Measurements from ENCODE around the gene GDF15.

GDF15 gene

GRCh38 chr19:18406749-18407148 lies 20.8 kb downstream of the GDF15 start:
- Histone ChIP-seq H3K9me3 (ENCODE audit: insufficient read depth, low read length) (no peaks in the 10 kb centered on the region), H3F3A (ENCODE audit: insufficient read depth) (peaks cover 8% of the 10 kb centered on the region), H3K9ac (ENCODE audit: low read length) (no peak overlapping the region), H3K27ac (ENCODE audit: low read depth, low read length) (no peak overlapping the region), H3K36me3 (ENCODE audit: low read length) (no peaks in the 10 kb centered on the region), H3K27me3 (ENCODE audit: low read length) (no peaks in the 10 kb centered on the region), H3K79me2 (ENCODE audit: insufficient read depth, low read length) (no peaks in the 10 kb centered on the region), H3K4me2 (ENCODE audit: low read depth, low read length, poor library complexity, severe bottlenecking) (no peak overlapping the region), H4K20me1 (ENCODE audit: low read depth, low read length) (no peaks in the 10 kb centered on the region), H2AFZ (ENCODE audit: low read depth, low read length, severe bottlenecking) (no peak overlapping the region), H3K4me3 (ENCODE audit: insufficient read depth, low read length, poor library complexity, severe bottlenecking) (no peak overlapping the region), H3K9me2 (replicated peaks; ENCODE audit: insufficient read depth, low read length) (no peaks in the 10 kb centered on the region)
- TF ChIP-seq EZH2phosphoT487 (conservative IDR thresholded peaks at IDR 0.05; ENCODE audit: low read length) = no peak
- no peak for TF ChIP-seq CTCF (IDR thresholded peaks at IDR 0.05; ENCODE audit: insufficient read depth, low read length, poor library complexity, severe bottlenecking)

- H4K20me1 ChIP-seq (ENCODE audit: low read depth, low read length) = no peaks in the 10 kb centered on the region
- no peaks in the 10 kb centered on the region for H3K36me3 ChIP-seq (ENCODE audit: low read length)
- no peak overlapping the region for H2AFZ ChIP-seq (ENCODE audit: low read depth, low read length, severe bottlenecking)
- H3K27me3 ChIP-seq (ENCODE audit: low read length) = no peaks in the 10 kb centered on the region
- TF ChIP-seq EZH2phosphoT487 (conservative IDR thresholded peaks at IDR 0.05; ENCODE audit: low read length) (no peak), CTCF (IDR thresholded peaks at IDR 0.05; ENCODE audit: insufficient read depth, low read length, poor library complexity, severe bottlenecking) (no peak)
- no peak overlapping the region for H3K4me3 ChIP-seq (ENCODE audit: insufficient read depth, low read length, poor library complexity, severe bottlenecking)
- H3K27ac ChIP-seq (ENCODE audit: low read depth, low read length) = no peak overlapping the region; the same call in 1 of the 2 replicates
- no peaks in the 10 kb centered on the region for H3K9me3 ChIP-seq (ENCODE audit: insufficient read depth, low read length)
- no peak overlapping the region for H3K9ac ChIP-seq (ENCODE audit: low read length)
- no peaks in the 10 kb centered on the region for H3F3A ChIP-seq (ENCODE audit: insufficient read depth)
- H3K79me2 ChIP-seq (ENCODE audit: insufficient read depth, low read length) = no peaks in the 10 kb centered on the region
- H3K4me2 ChIP-seq (ENCODE audit: low read depth, low read length, poor library complexity, severe bottlenecking) = no peak overlapping the region
- no peaks in the 10 kb centered on the region for H3K9me2 ChIP-seq (replicated peaks; ENCODE audit: insufficient read depth, low read length)
Measured at GRCh38 chr19:18408053-18408476, 22.1 kb downstream of the GDF15 start.

GRCh38 chr19:18412610-18413239 lies 26.8 kb downstream of the GDF15 start:
- no peaks in the 10 kb centered on the region for H4K20me1 ChIP-seq (ENCODE audit: low read depth, low read length)
- no peak overlapping the region for H3K4me3 ChIP-seq (ENCODE audit: insufficient read depth, low read length, poor library complexity, severe bottlenecking)
- no peak overlapping the region for H3K9ac ChIP-seq (ENCODE audit: low read length)
- H2AFZ ChIP-seq (ENCODE audit: low read depth, low read length, severe bottlenecking) = no peak overlapping the region
- H3K36me3 ChIP-seq (ENCODE audit: low read length) = no peaks in the 10 kb centered on the region
- no peak for TF ChIP-seq CTCF (IDR thresholded peaks at IDR 0.05; ENCODE audit: insufficient read depth, low read length, poor library complexity, severe bottlenecking)
- no peak for TF ChIP-seq EZH2phosphoT487 (conservative IDR thresholded peaks at IDR 0.05; ENCODE audit: low read length)
- H3K79me2 ChIP-seq (ENCODE audit: insufficient read depth, low read length) = no peaks in the 10 kb centered on the region
- no peaks in the 10 kb centered on the region for H3K9me2 ChIP-seq (replicated peaks; ENCODE audit: insufficient read depth, low read length)
- no peaks in the 10 kb centered on the region for H3F3A ChIP-seq (ENCODE audit: insufficient read depth)
- H3K4me2 ChIP-seq (ENCODE audit: low read depth, low read length, poor library complexity, severe bottlenecking) = no peak overlapping the region
- H3K27me3 ChIP-seq (ENCODE audit: low read length) = no peaks in the 10 kb centered on the region
- H3K9me3 ChIP-seq (ENCODE audit: insufficient read depth, low read length) = no peaks in the 10 kb centered on the region
- no peak overlapping the region for H3K27ac ChIP-seq (ENCODE audit: low read depth, low read length)
